Measurements from ENCODE around the gene FHIT.

GRCh38 chr3:60160822-60161748 is 1090.2 kb downstream of the FHIT start:
- no peak for TF ChIP-seq REST (IDR thresholded peaks at IDR 0.05; ENCODE audit: insufficient read depth in 1 of 2, low read depth in 2 of 2, low read length in 2 of 2)
- no peak for TF ChIP-seq POLR2AphosphoS5 (IDR thresholded peaks at IDR 0.05; ENCODE audit: low read depth, low read length)
- TF ChIP-seq TAF1 (IDR thresholded peaks at IDR 0.05; ENCODE audit: borderline replicate concordance, insufficient read depth, low read length) = no peak
- TF ChIP-seq FOXP2 (optimal IDR thresholded peaks at IDR 0.05; ENCODE audit: borderline replicate concordance, extremely low read depth, extremely low read length, insufficient read depth) = no peak
- no peak for TF ChIP-seq SIN3A (IDR thresholded peaks at IDR 0.05; ENCODE audit: borderline replicate concordance, insufficient read depth, low read length)
